ENCODE data around the gene S1PR5. TPM values are rescaled to one million over a fixed set of nuclear protein-coding genes. Genes with fewer than 3 reads are reported as not detected.

The S1PR5 gene
- total and polyA plus RNA-seq, 10 of the 15 experiments (the other 5 are each of a cell fraction or from before 2014, with no cell fraction given): 0.04 TPM; not detected in 9

GRCh38 chr19:10468133-10468532, 49.1 kb downstream of the S1PR5 start:
- Histone ChIP-seq H3K79me2 (ENCODE audit: control insufficient read depth, insufficient read depth, low read length) (no peaks in the 10 kb centered on the region), H3K9ac (ENCODE audit: control insufficient read depth, insufficient read depth, low read length) (no peak overlapping the region), H3K36me3 (ENCODE audit: control insufficient read depth in 2 of 2, insufficient read depth in 2 of 2, low read length in 1 of 2) (peaks cover 2 to 4% of the 10 kb centered on the region in 2 experiments; a peak in 1 of 4 replicates), H3K4me2 (ENCODE audit: control insufficient read depth, insufficient read depth) (no peak overlapping the region), H3K27ac (ENCODE audit: control insufficient read depth, insufficient read depth) (no peak overlapping the region), H3K4me3 (no peak overlapping the region), H2AFZ (ENCODE audit: control insufficient read depth, low read depth, low read length) (no peak overlapping the region), H4K20me1 (ENCODE audit: control insufficient read depth, insufficient read depth) (no peaks in the 10 kb centered on the region), H3K4me1 (ENCODE audit: control insufficient read depth, insufficient read depth, low read length) (no peaks in the 10 kb centered on the region), H3K27me3 (replicated peaks in 1 of 2; ENCODE audit: control insufficient read depth in 2 of 2, insufficient read depth in 2 of 2, low read length in 1 of 2) (no peaks in the 10 kb centered on the region), H3K9me3 (replicated peaks; ENCODE audit: control insufficient read depth, insufficient read depth, low read length) (no peaks in the 10 kb centered on the region)
- TF ChIP-seq PML (IDR thresholded peaks at IDR 0.05; ENCODE audit: low read length) (no peak), SMARCA5 (IDR thresholded peaks at IDR 0.05) (no peak), RFX5 (IDR thresholded peaks at IDR 0.05; ENCODE audit: low read depth, low read length) (no peak), MTA2 (IDR thresholded peaks at IDR 0.05; ENCODE audit: low read depth) (no peak), PAX8 (IDR thresholded peaks at IDR 0.05) (no peak), SUPT20H (IDR thresholded peaks at IDR 0.05; ENCODE audit: borderline replicate concordance, control insufficient read depth, low read depth, low read length) (no peak), CBX5 (IDR thresholded peaks at IDR 0.05; ENCODE audit: low read depth) (no peak), CHD1 (IDR thresholded peaks at IDR 0.05; ENCODE audit: low read depth, low read length) (no peak), SIN3A (IDR thresholded peaks at IDR 0.05; ENCODE audit: low read depth, low read length) (no peak)
- TF ChIP-seq, protein P1, sequence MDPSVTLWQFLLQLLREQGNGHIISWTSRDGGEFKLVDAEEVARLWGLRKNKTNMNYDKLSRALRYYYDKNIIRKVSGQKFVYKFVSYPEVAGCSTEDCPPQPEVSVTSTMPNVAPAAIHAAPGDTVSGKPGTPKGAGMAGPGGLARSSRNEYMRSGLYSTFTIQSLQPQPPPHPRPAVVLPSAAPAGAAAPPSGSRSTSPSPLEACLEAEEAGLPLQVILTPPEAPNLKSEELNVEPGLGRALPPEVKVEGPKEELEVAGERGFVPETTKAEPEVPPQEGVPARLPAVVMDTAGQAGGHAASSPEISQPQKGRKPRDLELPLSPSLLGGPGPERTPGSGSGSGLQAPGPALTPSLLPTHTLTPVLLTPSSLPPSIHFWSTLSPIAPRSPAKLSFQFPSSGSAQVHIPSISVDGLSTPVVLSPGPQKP (IDR thresholded peaks at IDR 0.05; ENCODE audit: low read depth, low read length): no peak
- ChIA-PET RAD21 (ENCODE audit: unreplicated experiment) (no interaction called here), POLR2A (interaction anchor here (0.6 kb wide), 1 partner anchor 40 kb away, joined by 4 read pairs; no protein-coding TSS in a partner anchor), SMC1A (ENCODE audit: uncharacterized antibody, unreplicated experiment) (no interaction called here), CTCF (interaction anchor here (0.6 kb wide), 1 partner anchor 227 kb away, joined by 3 read pairs; no protein-coding TSS in a partner anchor)
- in situ Hi-C loops (cut with MboI) (no loop called here), intact Hi-C loops (cut with micrococcal nuclease; ENCODE audit: unreplicated experiment) (no loop called here)
- WGBS (ENCODE audit: insufficient coverage, insufficient replicate concordance, low lambda C conversion rate, missing lambda C conversion rate): 73% methylated on average over 11 of the region's 12 CpGs
- DNase-seq (ENCODE audit: low read depth, low spot score) (no peak), ATAC-seq (no peak), FAIRE-seq (no peak)
- BruUV-seq (replicated peaks): no TSS peak

All from GM12878 (cell line).